ENCODE results near the gene CMTM2.

Gene CMTM2

DNA sequence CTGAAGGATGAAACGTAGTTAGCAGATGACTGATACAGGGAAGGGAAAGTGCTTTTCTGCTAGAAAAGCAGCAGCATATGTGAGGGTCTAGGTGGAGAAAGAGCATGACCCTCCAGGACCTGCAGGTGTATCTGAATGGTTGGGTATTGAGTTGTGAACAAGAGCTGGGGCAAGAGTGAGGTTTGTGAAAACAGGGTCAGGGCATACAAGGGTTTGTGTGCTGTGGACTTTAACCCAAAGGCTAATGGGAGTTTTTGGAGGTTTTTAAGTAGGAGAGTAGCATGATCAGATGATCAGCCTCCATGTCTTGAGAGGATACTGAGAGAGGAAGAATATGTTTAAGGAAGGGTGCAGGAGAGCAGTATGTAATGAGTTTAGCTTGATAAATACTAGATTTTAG is 19.2 kb upstream of the CMTM2 start:
- Histone ChIP-seq H3K27me3 (ENCODE audit: low read length) (no peaks in the 10 kb centered on the region), H3K9me3 (ENCODE audit: insufficient read depth, low read length) (no peaks in the 10 kb centered on the region), H2AFZ (ENCODE audit: low read depth, low read length, severe bottlenecking) (no peak overlapping the region), H3K4me3 (ENCODE audit: insufficient read depth, low read length, poor library complexity, severe bottlenecking) (no peak overlapping the region), H3K36me3 (ENCODE audit: low read length) (peaks cover 14% of the 10 kb centered on the region; the same call in 1 of the 2 replicates), H3K27ac (ENCODE audit: low read depth, low read length) (no peak overlapping the region), H3F3A (ENCODE audit: insufficient read depth) (no peaks in the 10 kb centered on the region), H3K9me2 (replicated peaks; ENCODE audit: insufficient read depth, low read length) (no peaks in the 10 kb centered on the region), H3K4me2 (ENCODE audit: low read depth, low read length, poor library complexity, severe bottlenecking) (no peak overlapping the region), H3K9ac (ENCODE audit: low read length) (no peak overlapping the region), H4K20me1 (ENCODE audit: low read depth, low read length) (0 out of 2 replicates have a peak, but pooled peaks cover 4% of the 10 kb centered on the region), H3K79me2 (ENCODE audit: insufficient read depth, low read length) (peaks cover 11% of the 10 kb centered on the region)
- TF ChIP-seq EZH2phosphoT487 (conservative IDR thresholded peaks at IDR 0.05; ENCODE audit: low read length), result no peak
- TF ChIP-seq, protein P1, sequence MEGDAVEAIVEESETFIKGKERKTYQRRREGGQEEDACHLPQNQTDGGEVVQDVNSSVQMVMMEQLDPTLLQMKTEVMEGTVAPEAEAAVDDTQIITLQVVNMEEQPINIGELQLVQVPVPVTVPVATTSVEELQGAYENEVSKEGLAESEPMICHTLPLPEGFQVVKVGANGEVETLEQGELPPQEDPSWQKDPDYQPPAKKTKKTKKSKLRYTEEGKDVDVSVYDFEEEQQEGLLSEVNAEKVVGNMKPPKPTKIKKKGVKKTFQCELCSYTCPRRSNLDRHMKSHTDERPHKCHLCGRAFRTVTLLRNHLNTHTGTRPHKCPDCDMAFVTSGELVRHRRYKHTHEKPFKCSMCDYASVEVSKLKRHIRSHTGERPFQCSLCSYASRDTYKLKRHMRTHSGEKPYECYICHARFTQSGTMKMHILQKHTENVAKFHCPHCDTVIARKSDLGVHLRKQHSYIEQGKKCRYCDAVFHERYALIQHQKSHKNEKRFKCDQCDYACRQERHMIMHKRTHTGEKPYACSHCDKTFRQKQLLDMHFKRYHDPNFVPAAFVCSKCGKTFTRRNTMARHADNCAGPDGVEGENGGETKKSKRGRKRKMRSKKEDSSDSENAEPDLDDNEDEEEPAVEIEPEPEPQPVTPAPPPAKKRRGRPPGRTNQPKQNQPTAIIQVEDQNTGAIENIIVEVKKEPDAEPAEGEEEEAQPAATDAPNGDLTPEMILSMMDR (IDR thresholded peaks at IDR 0.05; ENCODE audit: insufficient read depth, low read length, poor library complexity, severe bottlenecking), result no peak

DNA sequence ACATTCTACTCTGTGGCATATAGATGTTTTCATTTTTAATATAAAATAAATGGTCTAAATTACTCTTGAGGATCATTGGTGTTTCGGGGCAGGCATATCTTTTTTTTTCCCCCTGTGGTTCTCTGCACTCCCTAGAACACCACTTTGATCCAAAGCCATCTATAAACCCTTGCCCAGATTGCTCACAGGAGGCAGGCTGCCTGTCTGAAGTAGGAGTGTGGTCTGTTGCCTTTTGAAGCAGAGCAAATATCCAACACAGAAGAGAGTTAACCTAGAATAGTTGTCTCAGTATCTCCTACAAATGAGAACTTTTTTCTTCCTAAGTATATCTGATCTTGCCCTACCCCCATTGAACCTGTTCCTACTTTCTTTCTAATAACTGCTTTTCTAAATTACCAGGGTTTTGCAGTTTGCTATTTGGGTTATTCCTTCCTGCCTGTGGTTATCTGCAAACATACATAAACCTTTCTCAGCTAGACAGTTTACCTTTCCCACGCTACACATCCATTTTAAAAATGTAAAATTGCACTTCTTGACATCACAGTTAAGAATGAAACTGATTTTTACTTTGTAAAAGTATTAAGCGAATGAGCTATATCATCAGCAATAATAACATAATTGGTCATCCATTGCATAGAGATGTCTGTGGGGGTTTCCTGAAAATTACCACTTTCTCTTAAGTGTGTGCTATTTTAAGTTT is 17.7 kb upstream of the CMTM2 start:
- Histone ChIP-seq H3K9me3 (ENCODE audit: insufficient read depth, low read length) (no peaks in the 10 kb centered on the region), H3K27ac (ENCODE audit: low read depth, low read length) (no peak overlapping the region), H3K27me3 (ENCODE audit: low read length) (no peaks in the 10 kb centered on the region), H3K4me3 (ENCODE audit: insufficient read depth, low read length, poor library complexity, severe bottlenecking) (no peak overlapping the region), H3F3A (ENCODE audit: insufficient read depth) (no peaks in the 10 kb centered on the region), H4K20me1 (ENCODE audit: low read depth, low read length) (0 out of 2 replicates have a peak, but pooled peaks cover 4% of the 10 kb centered on the region), H3K4me2 (ENCODE audit: low read depth, low read length, poor library complexity, severe bottlenecking) (no peak overlapping the region), H2AFZ (ENCODE audit: low read depth, low read length, severe bottlenecking) (no peak overlapping the region), H3K9ac (ENCODE audit: low read length) (no peak overlapping the region), H3K36me3 (ENCODE audit: low read length) (peaks cover 19% of the 10 kb centered on the region), H3K79me2 (ENCODE audit: insufficient read depth, low read length) (no peaks in the 10 kb centered on the region; the same call in 1 of the 2 replicates), H3K9me2 (replicated peaks; ENCODE audit: insufficient read depth, low read length) (no peaks in the 10 kb centered on the region)
- TF ChIP-seq, protein P1 (IDR thresholded peaks at IDR 0.05; ENCODE audit: insufficient read depth, low read length, poor library complexity, severe bottlenecking), result no peak
- no peak for TF ChIP-seq EZH2phosphoT487 (conservative IDR thresholded peaks at IDR 0.05; ENCODE audit: low read length)

DNA sequence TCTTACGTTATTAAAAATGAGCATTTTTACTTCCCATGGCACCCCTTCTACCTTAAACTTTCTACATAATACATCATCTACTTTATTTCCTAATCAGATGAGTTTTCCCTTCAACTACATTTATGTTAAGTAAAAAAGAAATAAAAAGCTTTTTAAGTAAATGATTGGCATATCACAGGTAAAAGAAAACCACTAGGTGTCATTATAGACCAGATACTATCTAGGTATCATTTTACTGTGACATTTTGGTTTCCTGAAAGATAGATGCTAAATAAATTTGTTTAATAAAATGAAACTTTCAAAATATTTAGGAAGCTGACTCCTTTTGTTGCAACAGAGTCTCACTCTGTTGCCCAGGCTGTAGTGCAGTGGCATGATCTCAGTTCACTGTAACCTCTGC is 16.9 kb upstream of the CMTM2 start:
- Histone ChIP-seq H3K4me2 (ENCODE audit: low read depth, low read length, poor library complexity, severe bottlenecking) (no peak overlapping the region), H3K27me3 (ENCODE audit: low read length) (no peaks in the 10 kb centered on the region), H3F3A (ENCODE audit: insufficient read depth) (no peaks in the 10 kb centered on the region), H3K27ac (ENCODE audit: low read depth, low read length) (no peak overlapping the region), H3K9ac (ENCODE audit: low read length) (no peak overlapping the region), H3K9me2 (replicated peaks; ENCODE audit: insufficient read depth, low read length) (no peaks in the 10 kb centered on the region), H4K20me1 (ENCODE audit: low read depth, low read length) (0 out of 2 replicates have a peak, but pooled peaks cover 4% of the 10 kb centered on the region), H3K9me3 (ENCODE audit: insufficient read depth, low read length) (no peaks in the 10 kb centered on the region), H3K79me2 (ENCODE audit: insufficient read depth, low read length) (no peaks in the 10 kb centered on the region; the same call in 1 of the 2 replicates), H3K4me3 (ENCODE audit: insufficient read depth, low read length, poor library complexity, severe bottlenecking) (no peak overlapping the region), H3K36me3 (ENCODE audit: low read length) (peaks cover 20% of the 10 kb centered on the region), H2AFZ (ENCODE audit: low read depth, low read length, severe bottlenecking) (no peak overlapping the region)
- TF ChIP-seq, protein P1 (IDR thresholded peaks at IDR 0.05; ENCODE audit: insufficient read depth, low read length, poor library complexity, severe bottlenecking), result no peak
- no peak for TF ChIP-seq EZH2phosphoT487 (conservative IDR thresholded peaks at IDR 0.05; ENCODE audit: low read length)
